HCT116 (cell line): ENCODE data around the gene ZNF300.

Experiments
- CEBPB ChIP-seq: IDR thresholded peaks from 2 replicates; pipeline ENCODE4 v1.6.1; 2012; ENCODE audit warnings: low read depth
- CTCF ChIP-seq, 3 experiments: fragments of 200-600 bp in 1 of 3; sonication (generic) in 1 of 3; IDR thresholded peaks in 2 of 3; conservative IDR thresholded peaks in 1 of 3; 2 replicates each; pipeline ENCODE4 v1.5.1; 2012 to 2017; ENCODE audit warnings: low read depth in 2 of 3, low read length in 2 of 3, antibody characterized with exemption in 1 of 3, borderline replicate concordance in 1 of 3, control low read depth in 1 of 3, mild to moderate bottlenecking in 1 of 3, mixed read lengths in 1 of 3, mixed run types in 1 of 3, moderate library complexity in 1 of 3; ENCODE audit not compliant: insufficient read depth in 1 of 3
- EGR1 ChIP-seq: IDR thresholded peaks from 2 replicates; pipeline ENCODE4 v1.6.1; 2012; ENCODE audit warnings: low read depth
- ELF1 ChIP-seq: IDR thresholded peaks from 2 replicates; pipeline ENCODE4 v1.6.1; 2012; ENCODE audit warnings: low read depth, borderline replicate concordance
- EZH2 ChIP-seq: fragments of 200-600 bp; sonication (generic); IDR thresholded peaks from 2 replicates; pipeline ENCODE4 v1.6.1; 2017; ENCODE audit warnings: antibody characterized with exemption, mixed run types
- EZH2phosphoT487 ChIP-seq: fragments of 200-600 bp; IDR thresholded peaks from 2 replicates; pipeline ENCODE4 v1.6.1; 2018; ENCODE audit warnings: antibody characterized with exemption, borderline replicate concordance
- POLR2A ChIP-seq: IDR thresholded peaks from 2 replicates; pipeline ENCODE4 v1.7.0; 2011; ENCODE audit warnings: borderline replicate concordance; ENCODE audit not compliant: insufficient read depth, insufficient read length; ENCODE audit errors: extremely low read depth
- RAD21 ChIP-seq: IDR thresholded peaks from 2 replicates; pipeline ENCODE4 v1.6.1; 2012; ENCODE audit warnings: low read depth, mild to moderate bottlenecking
- YY1 ChIP-seq: IDR thresholded peaks from 2 replicates; pipeline ENCODE4 v1.6.1; 2011; ENCODE audit warnings: low read length, low read depth, moderate library complexity, mild to moderate bottlenecking; ENCODE audit not compliant: insufficient replicate concordance; ENCODE audit errors: extremely low read depth
- TF ChIP-seq, protein P1 (sequence below): IDR thresholded peaks from 2 replicates; pipeline ENCODE4 v1.6.1; 2011; ENCODE audit warnings: mild to moderate bottlenecking, low read length, moderate library complexity; ENCODE audit not compliant: insufficient replicate concordance; ENCODE audit errors: extremely low read depth
- TF ChIP-seq, protein P2 (sequence below): IDR thresholded peaks from 2 replicates; pipeline ENCODE4 v1.6.1; 2012; ENCODE audit warnings: low read depth
- TF ChIP-seq, protein P3 (sequence below): IDR thresholded peaks from 2 replicates; pipeline ENCODE4 v1.6.1; 2012

DNA sequence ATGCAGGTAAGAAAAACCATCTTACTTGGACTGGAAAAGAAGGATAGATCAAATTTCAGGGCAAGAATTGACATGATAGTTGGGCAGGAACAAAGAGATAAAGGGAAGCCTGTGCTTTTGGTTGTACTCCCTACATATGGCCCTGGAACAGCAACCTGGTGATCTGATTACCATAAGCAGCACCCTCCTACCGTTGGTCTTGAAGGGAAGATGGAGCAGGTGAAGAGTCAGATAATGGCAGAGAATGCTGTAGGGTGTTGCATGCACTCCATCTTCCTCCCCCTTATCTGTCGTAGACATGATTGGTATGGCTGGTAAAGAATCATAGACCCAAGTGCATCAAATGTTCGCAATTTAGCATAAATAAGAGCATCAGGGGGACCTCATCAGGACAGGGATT lies 53.7 kb downstream of the ZNF300 start:
- TF ChIP-seq CEBPB (no peak), EZH2 (no peak), YY1 (no peak), POLR2A (no peak), EZH2phosphoT487 (no peak), CTCF (IDR thresholded peaks at IDR 0.05 in 2 of 3, conservative IDR thresholded peaks at IDR 0.05 in 1 of 3; ENCODE audit: borderline replicate concordance in 1 of 3, insufficient read depth in 1 of 3, low read depth in 2 of 3, low read length in 2 of 3) (no peak), ELF1 (no peak), EGR1 (no peak), RAD21 (no peak)
- TF ChIP-seq, protein P1, sequence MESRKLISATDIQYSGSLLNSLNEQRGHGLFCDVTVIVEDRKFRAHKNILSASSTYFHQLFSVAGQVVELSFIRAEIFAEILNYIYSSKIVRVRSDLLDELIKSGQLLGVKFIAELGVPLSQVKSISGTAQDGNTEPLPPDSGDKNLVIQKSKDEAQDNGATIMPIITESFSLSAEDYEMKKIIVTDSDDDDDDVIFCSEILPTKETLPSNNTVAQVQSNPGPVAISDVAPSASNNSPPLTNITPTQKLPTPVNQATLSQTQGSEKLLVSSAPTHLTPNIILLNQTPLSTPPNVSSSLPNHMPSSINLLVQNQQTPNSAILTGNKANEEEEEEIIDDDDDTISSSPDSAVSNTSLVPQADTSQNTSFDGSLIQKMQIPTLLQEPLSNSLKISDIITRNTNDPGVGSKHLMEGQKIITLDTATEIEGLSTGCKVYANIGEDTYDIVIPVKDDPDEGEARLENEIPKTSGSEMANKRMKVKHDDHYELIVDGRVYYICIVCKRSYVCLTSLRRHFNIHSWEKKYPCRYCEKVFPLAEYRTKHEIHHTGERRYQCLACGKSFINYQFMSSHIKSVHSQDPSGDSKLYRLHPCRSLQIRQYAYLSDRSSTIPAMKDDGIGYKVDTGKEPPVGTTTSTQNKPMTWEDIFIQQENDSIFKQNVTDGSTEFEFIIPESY = no peak
- TF ChIP-seq, protein P2, sequence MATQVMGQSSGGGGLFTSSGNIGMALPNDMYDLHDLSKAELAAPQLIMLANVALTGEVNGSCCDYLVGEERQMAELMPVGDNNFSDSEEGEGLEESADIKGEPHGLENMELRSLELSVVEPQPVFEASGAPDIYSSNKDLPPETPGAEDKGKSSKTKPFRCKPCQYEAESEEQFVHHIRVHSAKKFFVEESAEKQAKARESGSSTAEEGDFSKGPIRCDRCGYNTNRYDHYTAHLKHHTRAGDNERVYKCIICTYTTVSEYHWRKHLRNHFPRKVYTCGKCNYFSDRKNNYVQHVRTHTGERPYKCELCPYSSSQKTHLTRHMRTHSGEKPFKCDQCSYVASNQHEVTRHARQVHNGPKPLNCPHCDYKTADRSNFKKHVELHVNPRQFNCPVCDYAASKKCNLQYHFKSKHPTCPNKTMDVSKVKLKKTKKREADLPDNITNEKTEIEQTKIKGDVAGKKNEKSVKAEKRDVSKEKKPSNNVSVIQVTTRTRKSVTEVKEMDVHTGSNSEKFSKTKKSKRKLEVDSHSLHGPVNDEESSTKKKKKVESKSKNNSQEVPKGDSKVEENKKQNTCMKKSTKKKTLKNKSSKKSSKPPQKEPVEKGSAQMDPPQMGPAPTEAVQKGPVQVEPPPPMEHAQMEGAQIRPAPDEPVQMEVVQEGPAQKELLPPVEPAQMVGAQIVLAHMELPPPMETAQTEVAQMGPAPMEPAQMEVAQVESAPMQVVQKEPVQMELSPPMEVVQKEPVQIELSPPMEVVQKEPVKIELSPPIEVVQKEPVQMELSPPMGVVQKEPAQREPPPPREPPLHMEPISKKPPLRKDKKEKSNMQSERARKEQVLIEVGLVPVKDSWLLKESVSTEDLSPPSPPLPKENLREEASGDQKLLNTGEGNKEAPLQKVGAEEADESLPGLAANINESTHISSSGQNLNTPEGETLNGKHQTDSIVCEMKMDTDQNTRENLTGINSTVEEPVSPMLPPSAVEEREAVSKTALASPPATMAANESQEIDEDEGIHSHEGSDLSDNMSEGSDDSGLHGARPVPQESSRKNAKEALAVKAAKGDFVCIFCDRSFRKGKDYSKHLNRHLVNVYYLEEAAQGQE = no peak
- TF ChIP-seq, protein P3, sequence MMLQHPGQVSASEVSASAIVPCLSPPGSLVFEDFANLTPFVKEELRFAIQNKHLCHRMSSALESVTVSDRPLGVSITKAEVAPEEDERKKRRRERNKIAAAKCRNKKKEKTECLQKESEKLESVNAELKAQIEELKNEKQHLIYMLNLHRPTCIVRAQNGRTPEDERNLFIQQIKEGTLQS = no peak
